UCSD-AML1 (cell line): ENCODE measurements around the gene SCGN.

ENCODE experiments used
- DNase-seq: peaks from one replicate; lab custom pipeline; 2025; ENCODE audit not compliant: unreplicated experiment; lab: John Stamatoyannopoulos, UW

Gene SCGN, protein sequence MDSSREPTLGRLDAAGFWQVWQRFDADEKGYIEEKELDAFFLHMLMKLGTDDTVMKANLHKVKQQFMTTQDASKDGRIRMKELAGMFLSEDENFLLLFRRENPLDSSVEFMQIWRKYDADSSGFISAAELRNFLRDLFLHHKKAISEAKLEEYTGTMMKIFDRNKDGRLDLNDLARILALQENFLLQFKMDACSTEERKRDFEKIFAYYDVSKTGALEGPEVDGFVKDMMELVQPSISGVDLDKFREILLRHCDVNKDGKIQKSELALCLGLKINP

DNA sequence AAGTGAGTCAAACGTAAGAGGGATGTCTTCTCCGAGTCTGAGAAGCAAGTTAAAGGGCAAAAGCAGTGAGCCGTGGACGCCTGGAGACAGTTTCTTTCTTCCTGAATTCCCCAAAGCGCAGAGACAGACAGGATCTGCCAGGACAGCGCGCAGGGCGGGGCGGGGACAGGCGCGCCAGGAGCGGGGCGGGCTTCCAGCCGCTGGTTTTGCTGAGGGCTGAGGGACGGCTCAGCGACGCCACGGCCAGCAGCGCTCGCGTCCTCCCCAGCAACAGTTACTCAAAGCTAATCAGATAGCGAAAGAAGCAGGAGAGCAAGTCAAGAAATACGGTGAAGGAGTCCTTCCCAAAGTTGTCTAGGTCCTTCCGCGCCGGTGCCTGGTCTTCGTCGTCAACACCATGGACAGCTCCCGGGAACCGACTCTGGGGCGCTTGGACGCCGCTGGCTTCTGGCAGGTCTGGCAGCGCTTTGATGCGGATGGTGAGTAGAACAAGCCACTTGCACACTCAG, at the start of gene SCGN:
Gene SCGN, plus strand, starts transcription at position 209 of the 509 bp plus-strand sequence. Its CDS starts 189 bp downstream, at position 398.
- peak; percentile 31 for DNase-seq

DNA sequence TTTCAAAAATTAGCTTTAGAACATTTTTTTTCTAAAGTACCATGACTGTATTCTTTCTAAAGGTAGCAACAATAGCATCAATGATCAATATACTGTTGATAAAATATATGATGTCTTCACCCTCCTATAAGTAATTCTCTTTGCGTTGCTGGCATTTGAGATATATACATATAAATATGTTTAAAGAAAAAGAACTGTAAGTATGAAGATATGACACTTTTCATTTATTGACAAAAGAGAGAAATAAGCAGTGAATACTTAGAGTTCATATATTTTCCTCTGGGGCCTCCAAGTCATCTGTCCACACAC, 49.4 kb upstream of the SCGN start:
- no peak for DNase-seq

DNA sequence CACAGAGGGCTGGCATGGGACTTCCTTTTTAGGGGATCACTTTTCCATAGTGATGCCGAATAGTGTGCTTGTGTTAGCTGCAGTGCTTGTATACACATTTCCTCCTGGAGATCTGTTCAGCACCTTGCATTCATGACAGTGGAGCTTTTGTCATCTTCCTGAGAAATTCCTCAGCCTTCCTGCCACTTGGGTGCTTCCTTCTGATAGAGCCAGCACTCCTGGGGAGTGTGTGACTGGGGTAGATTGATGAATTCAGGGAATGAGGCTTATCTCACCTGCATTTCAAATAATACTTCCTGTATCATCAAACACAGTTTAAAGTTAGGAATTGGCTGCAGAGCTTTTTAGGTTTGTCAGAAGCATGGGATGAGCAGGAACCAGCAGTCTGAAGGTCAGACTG, 48.8 kb upstream of the SCGN start:
- no peak for DNase-seq

DNA sequence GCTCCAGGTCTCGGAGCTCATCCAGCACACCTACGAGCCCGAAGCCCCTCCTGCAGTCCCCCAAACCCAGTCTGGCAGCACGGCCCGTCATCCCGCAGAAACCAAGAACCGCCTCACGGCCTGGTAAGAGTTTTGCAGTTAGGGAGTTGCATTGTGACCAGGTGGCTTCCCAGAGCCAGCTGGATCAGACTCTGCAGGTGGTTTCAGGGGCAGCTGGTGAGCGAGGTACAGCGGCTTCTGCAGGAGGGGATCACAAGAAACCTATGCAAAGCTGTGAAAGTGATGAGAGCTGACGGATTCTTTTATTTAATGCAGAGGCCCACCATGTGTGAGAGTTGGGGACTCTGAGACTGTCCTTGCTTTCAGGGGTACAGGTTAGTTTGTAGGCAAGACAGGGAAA, 45.9 kb upstream of the SCGN start:
- no peak for DNase-seq

DNA sequence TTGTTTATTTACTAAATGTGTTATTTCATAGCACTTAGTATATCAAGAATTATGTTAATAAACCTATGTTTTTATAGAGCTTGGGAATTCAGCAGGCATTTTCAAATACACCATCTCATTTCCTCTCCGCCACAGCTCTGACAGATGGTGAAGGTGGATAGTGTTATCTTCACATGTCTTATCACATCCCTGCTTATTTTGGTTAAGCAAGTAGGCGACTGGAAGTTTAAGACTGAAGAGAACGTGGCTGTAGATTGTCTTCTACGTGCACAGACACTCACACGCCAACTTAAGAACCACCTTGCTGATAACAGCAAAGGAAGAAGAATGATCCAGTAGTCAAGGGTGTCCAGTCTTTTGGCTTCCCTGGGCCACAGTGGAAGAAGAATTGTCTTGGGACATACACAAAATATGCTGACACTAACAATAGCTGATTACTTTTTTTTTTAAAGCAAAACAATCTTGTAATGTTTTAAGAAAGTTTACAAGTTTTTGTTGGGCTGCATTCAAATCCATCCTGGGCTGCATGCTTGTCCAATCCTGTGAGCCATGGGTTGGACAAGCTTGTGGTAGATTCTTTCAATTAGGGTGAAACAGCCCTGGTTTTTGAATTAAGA, 43.3 kb upstream of the SCGN start:
- no peak for DNase-seq

DNA sequence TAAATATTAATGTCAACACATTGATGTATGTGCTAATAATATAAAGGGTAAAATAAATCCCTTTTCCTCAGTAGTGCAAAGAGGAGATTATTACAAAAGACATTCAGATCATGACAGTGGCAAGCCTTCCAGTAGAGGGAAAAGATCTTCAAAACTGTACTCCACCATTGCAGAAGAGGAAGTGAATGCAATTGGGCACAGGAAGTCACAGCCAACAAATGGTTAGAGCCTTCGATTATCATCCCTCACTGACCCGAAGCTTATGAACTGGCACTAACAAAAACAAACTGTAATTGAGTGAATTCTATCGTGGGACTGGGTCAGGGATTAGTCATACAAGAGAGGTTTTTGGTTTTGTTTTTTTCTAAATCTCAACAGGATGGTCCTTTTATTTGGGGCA, 39.3 kb upstream of the SCGN start:
- DNase-seq = no peak

DNA sequence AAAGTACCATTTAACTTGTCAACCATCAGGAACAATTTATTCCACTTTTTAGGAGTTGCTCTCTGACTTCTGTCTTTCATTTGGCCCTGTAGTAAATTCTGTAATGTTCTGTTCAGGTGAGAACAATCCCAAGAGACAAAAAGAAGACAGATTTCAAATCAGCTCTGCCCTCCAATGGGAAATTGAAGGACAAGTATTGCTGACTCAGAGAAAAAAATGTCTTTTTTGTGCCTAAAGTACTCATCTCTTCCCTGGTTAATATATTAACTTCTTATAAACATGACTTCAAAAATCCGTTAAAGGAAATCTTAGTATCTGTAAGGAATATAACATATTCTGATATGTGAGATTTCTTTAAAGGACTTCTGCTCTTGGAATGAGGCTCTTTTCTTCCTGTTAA, 38.6 kb upstream of the SCGN start:
- no peak for DNase-seq

DNA sequence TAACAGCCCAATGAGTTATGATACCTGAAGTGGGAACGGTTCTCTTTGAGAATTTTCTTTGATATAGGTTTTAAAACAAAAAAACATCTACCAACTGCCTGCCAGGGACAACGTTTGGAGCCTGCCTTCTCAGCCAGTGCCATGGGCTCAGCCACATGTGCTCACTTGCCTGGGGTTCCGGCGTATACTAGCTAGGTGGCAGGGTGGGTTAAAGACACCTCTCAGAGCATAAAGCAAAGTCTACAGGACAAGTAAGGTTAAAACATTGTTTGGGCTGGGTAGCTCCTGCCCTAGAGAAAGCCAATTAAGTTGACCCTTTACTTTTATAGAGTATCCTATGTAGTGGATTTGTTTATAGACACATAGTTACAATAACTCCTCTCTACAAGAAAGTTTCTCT, 38.0 kb upstream of the SCGN start:
- no peak for DNase-seq

DNA sequence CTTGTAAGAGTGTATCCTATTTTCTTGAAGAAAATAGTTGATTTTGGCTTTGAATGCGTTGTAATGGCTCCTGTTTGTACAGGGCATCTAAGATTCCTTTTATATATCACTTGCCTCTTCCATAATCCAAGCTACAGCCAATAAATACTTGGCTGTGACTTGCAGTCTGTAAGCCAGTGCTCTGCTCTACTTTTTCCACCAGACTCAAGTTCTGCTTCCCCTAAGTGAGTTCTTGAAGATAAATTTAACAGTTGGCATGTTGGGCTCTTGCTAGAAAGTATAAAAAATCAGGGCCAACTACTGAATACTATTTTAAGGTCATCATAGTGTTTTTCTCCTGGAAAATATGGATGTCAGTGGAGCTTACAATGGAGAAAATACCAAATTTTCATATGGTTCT, 36.5 kb upstream of the SCGN start:
- no peak for DNase-seq

DNA sequence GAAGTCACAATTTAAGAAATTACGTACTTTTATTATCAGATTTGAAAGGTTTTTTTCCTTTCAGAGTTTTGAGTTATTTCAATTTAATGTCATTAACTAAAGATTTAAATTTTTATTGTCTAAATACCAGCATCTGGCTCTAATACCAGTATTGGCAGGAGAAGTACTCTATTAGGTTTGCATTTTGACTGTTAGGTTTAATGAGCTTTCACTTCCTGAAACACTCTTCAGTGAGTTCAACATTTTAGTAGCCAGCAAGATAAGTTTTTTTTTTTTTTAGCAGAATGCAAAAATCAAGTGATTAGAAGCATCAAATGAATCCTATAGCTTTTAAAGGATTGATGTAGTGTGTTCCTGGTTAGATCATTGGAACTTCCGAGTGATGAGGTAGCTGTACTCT, 34.0 kb upstream of the SCGN start:
- no peak for DNase-seq

DNA sequence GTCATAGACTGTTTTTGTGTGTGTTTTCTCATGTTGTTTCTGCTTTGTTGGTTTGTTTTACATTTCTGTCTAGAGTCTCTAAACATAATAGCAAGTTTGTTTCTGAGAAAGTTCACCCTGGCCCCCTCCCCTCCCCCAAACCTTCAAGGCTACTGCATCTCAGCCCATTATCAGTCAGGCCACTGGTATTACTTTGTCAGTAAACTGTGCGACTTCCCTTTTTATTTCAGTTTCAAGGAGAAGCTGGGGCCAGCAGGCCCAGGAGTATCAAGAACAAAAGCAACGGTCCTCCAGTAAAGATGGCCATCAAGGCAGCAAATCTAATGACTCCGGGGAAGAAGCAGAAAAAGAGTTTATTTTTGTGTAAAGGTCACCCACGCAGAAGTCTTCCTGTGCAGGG, 32.8 kb upstream of the SCGN start:
- DNase-seq = no peak

DNA sequence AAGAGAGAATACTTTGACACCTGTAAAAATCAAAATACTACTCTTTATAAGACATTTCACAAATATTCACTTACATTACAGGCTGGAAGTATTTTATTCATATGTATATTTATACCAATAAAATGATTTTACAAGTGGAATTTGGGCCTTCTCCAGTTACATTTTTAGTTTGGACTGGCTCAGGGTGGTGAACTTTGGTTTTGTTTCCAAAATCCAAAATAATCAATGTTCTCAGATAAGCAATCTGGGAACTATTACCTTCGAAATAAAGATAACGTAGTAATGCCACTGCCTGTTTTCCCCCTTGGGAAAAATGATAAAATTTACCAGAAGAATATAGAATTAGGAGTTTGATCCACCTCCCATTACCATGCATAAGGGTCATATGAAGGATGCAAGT, 31.6 kb upstream of the SCGN start:
- DNase-seq = no peak

DNA sequence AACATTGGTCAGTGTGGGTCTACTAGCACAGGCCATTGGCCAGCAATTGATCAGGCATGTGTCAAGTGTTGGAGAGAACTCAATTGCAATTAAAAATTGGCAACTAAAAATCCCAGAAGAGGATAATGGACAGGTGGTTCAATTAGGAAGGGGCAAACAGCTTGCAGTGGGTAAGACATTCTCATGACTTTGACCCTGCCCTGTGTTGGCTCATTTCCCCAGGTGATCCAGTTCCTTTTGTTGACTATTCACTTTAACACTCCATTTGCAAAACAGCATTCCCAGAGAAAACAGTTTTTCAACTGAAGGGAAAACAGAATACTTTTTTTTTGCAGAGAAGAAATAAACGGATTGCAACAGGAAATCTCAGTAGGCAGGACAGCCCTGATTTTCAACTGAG, 28.9 kb upstream of the SCGN start:
- DNase-seq = no peak

DNA sequence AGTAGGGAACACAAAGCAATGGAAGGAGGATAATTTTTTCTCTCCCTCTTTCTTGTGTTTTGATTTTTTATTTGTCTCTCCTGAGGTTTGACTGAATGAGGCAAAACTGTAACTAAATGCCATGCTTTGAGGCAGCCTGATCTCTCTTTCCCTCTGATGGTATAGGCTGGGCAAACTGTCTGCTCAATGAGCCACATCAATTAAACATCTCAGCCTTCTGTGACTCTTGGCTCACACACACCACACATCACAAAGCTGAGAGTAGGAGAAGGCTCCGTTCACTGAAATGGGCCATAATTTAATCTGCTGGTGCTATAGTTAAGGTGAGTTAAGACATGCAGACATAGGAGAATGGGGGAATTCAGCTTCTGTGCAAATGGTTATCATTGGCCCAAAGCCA, 28.1 kb upstream of the SCGN start:
- DNase-seq = no peak

DNA sequence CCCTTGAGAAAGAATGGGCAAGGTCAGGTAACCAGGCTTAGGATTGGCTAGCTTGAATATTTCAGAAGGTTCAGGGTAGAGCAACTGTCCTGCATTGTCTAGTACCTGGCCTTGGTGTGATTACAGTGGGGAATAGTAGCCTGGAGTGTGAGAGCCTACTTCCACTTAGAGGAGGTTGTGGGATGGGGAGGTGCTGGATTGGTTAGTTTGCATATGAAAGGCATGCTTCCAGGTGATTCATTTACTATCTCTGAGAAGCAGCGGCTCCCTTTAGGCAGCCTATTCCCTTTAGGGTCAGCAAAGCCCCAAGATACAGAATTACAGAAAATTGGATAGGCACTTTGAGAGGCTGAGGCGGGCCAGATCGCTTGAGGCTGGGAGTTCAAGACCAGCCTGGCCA, 25.0 kb upstream of the SCGN start:
- no peak for DNase-seq

DNA sequence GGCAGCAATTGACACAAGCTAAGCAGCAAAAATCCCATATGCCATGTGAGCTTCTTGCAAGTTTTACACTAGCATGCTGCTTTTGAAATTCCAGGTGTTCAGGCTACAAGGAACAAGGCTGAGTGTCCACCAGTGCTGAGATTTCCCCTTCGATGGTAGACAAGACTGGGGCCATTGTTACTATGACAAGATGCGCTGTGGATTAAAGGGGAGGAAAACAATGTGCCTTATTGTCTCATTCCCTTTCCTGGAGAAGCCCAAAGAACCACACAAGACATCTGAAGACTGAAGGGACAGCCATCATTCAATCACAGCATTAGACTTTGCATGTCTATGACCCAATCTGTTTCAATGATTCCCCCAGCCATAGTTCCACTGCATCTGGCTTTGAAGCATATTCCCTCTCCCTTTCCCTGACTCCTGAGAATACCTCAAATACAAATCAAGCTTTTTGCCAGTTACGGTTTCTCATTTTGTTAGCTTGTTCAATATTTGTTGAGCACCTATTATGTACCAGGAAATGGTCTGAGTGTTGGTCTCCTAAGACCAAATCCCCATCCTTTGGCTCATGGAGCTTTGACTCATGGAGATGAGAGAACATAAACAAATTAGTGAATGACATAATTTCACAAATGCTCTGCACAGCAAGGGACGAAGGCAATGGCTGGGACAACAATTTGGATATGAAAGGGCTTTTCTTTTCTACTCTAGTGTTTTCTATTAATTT, 23.4 kb upstream of the SCGN start:
- DNase-seq = no peak

DNA sequence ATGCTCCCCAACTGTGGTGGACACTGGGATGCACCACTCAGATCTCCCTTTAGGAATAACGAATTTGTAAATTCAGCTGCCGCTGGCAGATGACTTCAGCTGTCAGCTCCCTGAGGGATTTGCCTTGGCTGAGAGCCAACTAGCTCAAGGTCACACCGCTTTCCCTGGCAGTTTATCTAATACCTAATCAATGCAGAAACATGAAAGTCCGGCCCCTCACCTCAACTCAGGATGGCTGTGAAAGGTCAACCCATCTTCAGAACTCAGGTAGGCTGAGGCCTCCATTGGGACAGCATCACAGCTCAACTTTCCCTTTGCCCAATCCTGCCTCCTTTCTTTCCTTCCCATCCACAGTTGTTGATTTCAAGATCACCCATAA, 22.8 kb upstream of the SCGN start:
- no peak for DNase-seq

DNA sequence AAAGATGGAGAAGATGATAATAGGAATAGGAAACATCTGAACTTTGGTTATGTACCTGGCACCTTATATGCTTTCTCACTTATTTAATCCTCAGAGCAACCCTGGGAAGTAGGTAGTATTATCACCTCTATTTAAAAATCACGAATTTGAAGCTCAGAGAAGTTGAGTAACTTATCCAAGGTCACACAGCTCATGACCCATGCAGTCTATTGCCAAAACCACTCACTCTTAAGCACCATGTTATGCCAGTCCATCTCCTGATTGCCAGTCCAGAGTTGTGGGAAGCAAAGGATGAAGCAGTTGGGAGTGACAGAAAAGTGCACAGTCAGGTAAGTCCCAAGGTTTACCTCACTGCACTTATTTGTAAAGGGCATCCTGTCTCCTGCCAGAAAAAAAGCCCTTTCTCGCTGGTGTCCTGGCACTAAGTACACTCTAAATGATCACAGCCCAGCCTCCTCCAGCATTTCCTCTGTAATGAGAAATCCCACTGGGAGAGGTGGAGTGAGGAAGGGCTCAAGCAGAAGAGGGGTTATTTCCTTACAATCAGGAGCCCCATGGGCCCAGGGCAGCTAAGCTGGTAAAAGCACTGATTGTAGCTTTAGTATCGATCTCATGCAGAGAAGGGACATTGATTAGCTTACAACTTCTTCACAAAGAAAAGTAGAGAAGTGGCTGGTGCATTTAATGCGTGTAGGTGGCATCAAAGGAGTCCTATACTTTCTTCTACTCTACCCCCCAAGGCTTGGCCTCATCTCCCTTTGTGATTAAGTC, 21.3 kb upstream of the SCGN start:
- no peak for DNase-seq

DNA sequence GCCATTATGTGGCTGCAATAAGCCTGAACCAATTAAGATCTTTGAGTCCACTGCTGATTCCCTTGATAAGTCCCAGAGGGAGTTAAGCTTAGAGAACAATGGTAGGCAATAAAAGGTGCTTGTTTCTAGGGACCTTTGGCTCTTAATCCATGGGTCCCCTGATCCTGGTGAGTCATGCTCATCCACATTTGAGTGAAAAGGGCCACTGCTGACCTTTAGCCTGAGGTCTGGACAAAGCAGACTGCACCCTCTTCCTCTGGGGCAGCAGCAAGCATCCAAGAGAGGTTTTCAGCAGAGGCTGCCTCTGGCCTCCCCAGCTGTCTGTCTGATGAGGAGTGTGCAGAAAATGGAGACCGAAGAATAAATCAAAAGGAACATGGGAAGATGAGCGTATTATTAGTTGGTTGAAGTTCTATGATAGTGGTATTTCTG, 16.1 kb upstream of the SCGN start:
- DNase-seq = no peak

DNA sequence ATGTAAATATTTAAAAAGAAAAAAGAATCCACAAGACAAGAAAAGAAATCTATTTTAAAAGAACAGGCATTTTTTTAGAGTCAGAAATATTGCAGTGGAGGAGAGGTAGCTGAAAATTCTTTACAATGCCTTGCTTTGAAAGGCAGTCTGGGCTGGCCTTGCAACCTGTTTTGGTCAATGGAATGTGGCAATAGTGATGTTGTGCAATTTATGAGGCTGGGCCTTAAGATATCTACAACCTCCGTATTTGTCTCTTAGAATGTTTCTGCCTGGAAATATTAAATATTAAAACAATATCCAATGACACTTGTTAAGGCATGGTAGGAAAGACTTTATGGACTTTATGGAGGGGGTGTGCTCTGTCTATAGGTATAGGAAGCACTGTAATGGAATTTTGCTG, 14.8 kb upstream of the SCGN start:
- DNase-seq = no peak

DNA sequence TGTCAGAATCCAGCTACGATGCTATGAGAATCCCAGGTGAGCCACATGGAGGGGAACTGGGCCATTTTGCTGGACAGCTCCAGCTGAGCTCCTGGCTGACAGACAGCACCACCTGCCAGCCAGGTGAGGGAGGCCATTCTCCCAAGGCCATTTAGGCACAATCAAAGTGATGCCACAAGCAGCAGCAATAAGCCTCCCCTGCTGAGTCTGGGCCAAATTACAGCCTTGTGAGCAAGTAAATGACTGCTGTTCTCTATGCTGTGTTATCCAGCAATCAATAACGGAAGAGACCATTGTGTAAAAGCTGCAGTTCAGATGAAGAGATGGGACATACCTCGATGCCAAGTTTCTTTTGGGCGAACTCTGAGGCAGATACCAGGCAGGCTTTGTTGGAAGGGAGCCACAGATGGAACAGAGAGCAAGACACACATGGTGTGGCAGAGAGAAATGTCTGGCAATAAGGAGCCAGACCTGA, 14.0 kb upstream of the SCGN start:
- DNase-seq = no peak

DNA sequence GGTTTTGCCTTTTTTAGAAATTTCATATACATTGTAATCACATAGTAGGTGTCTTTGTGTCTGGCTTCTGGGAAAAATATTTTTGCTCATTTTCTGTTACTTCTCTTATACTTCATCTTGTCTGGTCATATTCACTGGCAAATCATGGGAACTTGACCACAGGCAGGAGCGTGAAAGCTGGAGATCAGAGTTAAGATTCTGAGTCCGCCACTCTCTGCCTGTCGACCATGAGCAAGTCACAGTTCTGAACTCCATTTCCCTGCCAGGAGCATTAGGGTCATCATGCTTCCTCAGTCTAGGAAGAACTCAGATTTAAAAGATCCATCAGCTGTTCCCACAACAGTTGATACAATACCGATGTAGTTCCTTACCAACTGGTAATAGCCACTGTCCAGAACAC, 12.4 kb upstream of the SCGN start:
- no peak for DNase-seq
